GM12865 (cell line): ENCODE data around the gene CCDC178.

Source experiments
- DNase-seq: peaks from one replicate; pipeline ENCODE4 v3.0.0; 2010; ENCODE audit warnings: low read depth
- H3K4me3 ChIP-seq: 2 replicates; pipeline ENCODE4 v1.5.1; 2011; ENCODE audit warnings: mild to moderate bottlenecking, low read depth, low read length, control low read depth
- CTCF ChIP-seq: IDR thresholded peaks from 2 replicates; pipeline ENCODE4 v1.5.1; 2011; ENCODE audit warnings: low read length, control low read depth, low read depth, inconsistent platforms; ENCODE audit not compliant: insufficient read depth; ENCODE audit errors: missing control alignments

The CCDC178 gene

GRCh38 chr18:33010149-33010548 is 430.4 kb downstream of the CCDC178 start:
- no peak for DNase-seq
- H3K4me3 ChIP-seq: no peak overlapping the region
- TF ChIP-seq CTCF: no peak

GRCh38 chr18:32998921-32999320 is 441.6 kb downstream of the CCDC178 start:
- H3K4me3 ChIP-seq: no peak overlapping the region
- no peak for TF ChIP-seq CTCF
- no peak for DNase-seq

DNA sequence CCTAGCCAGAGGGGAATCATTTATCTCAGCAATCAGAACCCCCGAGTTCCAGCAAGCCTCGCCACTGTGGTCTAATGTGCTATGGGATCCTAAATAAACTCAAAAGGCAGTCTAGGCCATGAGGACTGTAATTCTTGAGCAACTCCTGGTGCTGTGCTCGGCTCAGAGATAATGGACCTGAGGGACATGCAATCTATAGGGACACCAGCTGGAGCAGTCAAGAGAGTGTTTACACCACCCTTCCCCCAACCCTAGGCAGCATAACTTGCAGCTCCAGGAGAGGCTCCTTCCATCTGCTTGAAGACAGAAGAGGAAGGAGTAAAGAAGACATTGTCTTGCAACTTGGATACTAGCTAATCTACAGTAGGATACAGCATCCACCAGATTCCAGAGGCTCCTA is 442.2 kb downstream of the CCDC178 start:
- no peak overlapping the region for H3K4me3 ChIP-seq
- no peak for TF ChIP-seq CTCF
- no peak for DNase-seq

DNA sequence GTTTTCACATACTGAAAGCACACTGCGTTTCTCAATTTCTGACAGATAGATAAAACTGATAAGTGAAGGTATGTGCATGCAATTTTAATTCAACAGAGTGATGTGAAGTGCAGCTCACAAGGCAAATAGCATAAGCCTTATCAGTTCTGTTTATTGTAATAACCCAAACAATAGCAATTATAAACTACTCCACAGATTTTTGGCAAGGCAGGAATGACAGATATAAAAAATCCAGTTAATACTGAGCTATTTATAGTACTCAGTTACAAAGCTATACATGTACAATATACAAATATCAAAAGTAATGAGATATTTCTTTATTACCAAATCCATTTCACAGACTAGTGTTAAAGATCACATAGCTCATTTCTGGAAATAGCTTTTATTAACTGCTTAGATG is 456.8 kb downstream of the CCDC178 start:
- no peak for TF ChIP-seq CTCF
- DNase-seq: no peak
- no peak overlapping the region for H3K4me3 ChIP-seq

- no peak for TF ChIP-seq CTCF
- H3K4me3 ChIP-seq: no peak overlapping the region
- DNase-seq: no peak
These were observed 459.6 kb downstream of the CCDC178 start for GRCh38 chr18:32980896-32981295.

GRCh38 chr18:32975501-32975900 is 465.0 kb downstream of the CCDC178 start:
- H3K4me3 ChIP-seq: no peak overlapping the region
- no peak for TF ChIP-seq CTCF
- no peak for DNase-seq

DNA sequence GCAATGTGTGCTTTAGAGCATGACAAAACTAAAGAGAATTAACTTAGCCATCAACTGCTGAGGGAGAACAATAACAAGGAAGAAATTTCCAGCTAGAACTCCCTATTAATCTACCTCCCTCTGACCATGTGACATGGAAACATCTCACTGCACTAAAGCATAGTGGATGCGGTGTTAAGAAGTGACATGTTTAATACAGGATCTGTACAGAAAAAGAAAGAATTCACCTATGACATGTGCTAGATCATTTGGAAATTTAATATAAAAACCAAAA is 465.4 kb downstream of the CCDC178 start:
- TF ChIP-seq CTCF: no peak
- no peak for DNase-seq
- H3K4me3 ChIP-seq: no peak overlapping the region
